Esophagus muscularis mucosa (tissue), 4 donors: Measurements from ENCODE around the gene PAX4. TPM values are rescaled to one million over a fixed set of nuclear protein-coding genes. Genes with fewer than 3 reads are reported as not detected.

ENCODE experiments used
- DNase-seq: peaks from one replicate; pipeline ENCODE4 v3.0.0-alpha.2; 2017; ENCODE audit errors: extremely low spot score
- H3K27ac ChIP-seq, 4 donors: fragments of 200-600 bp; sonication (generic); replicated peaks in 1 of 4; 1 replicate in 3 of 4; 2 replicates in 1 of 4; pipeline ENCODE4 v1.5.1; 2016 to 2019; ENCODE audit warnings: mild to moderate bottlenecking in 1 of 4
- H3K27me3 ChIP-seq, 4 donors: fragments of 200-600 bp; sonication (generic); one replicate each; pipeline versions ENCODE4 v1.5.1 to v1.6.0; 2016 to 2019
- H3K36me3 ChIP-seq, 4 donors: fragments of 200-600 bp; sonication (generic); one replicate each; pipeline ENCODE4 v1.5.1; 2016 to 2019
- H3K4me1 ChIP-seq, 4 donors: fragments of 200-600 bp; sonication (generic); one replicate each; pipeline ENCODE4 v1.5.1; 2016 to 2019
- H3K4me3 ChIP-seq, 4 donors: fragments of 200-600 bp; sonication (generic); 1 replicate in 2 of 4; 2 replicates in 2 of 4; pipeline ENCODE4 v1.5.1; 2016 to 2019; ENCODE audit warnings: mild to moderate bottlenecking in 4 of 4, moderate library complexity in 1 of 4
- H3K9me3 ChIP-seq, 4 donors: fragments of 200-600 bp; sonication (generic); 1 replicate in 3 of 4; 2 replicates in 1 of 4; pipeline ENCODE4 v1.5.1; 2016 to 2019
- EP300 ChIP-seq: sonication (generic); formaldehyde crosslinking; IDR thresholded peaks from one replicate; pipeline ENCODE4 v1.6.1; 2017; ENCODE audit warnings: antibody characterized with exemption
- POLR2A ChIP-seq: fragments of 450-650 bp; IDR thresholded peaks from one replicate; pipeline ENCODE4 v1.6.1; 2017; ENCODE audit warnings: antibody characterized with exemption, moderate library complexity, mild to moderate bottlenecking, low read depth
- POLR2AphosphoS5 ChIP-seq, 2 donors: sonication (generic); formaldehyde crosslinking; IDR thresholded peaks; one replicate each; pipeline ENCODE4 v1.6.1; 2017; ENCODE audit warnings: antibody characterized with exemption in 2 of 2
- WGBS: methylation state at CpG from one replicate; pipeline ENCODE4 v1.1.5; 2018; 5-methylcytosine and 5-hydroxymethylcytosine counted together
- intact Hi-C: fragments of 100-400 bp; cut with DNase I; formaldehyde crosslinking; loops from one replicate; pipeline ENCODE4 v1.15.1; 2023
- total RNA-seq, 4 donors: library from RNA; depleted of rRNA; stranded (reverse); fragments of >200 nt; gene quantifications; one replicate each; pipeline versions ENCODE4 v1.1.0 to v1.2.1, GENCODE V29; 2016
- TF ChIP-seq, protein P1 (sequence below), 3 experiments: fragments of 200-600 bp in 2 of 3; fragments of 450-650 bp in 1 of 3; sonication (generic) in 2 of 3; IDR thresholded peaks; one replicate each; pipeline ENCODE4 v1.5.1; 2017 to 2019; ENCODE audit warnings: antibody characterized with exemption in 3 of 3, mild to moderate bottlenecking in 2 of 3, moderate library complexity in 1 of 3

Gene PAX4
- total RNA-seq, 4 donors from 2014 or later: not detected

DNA sequence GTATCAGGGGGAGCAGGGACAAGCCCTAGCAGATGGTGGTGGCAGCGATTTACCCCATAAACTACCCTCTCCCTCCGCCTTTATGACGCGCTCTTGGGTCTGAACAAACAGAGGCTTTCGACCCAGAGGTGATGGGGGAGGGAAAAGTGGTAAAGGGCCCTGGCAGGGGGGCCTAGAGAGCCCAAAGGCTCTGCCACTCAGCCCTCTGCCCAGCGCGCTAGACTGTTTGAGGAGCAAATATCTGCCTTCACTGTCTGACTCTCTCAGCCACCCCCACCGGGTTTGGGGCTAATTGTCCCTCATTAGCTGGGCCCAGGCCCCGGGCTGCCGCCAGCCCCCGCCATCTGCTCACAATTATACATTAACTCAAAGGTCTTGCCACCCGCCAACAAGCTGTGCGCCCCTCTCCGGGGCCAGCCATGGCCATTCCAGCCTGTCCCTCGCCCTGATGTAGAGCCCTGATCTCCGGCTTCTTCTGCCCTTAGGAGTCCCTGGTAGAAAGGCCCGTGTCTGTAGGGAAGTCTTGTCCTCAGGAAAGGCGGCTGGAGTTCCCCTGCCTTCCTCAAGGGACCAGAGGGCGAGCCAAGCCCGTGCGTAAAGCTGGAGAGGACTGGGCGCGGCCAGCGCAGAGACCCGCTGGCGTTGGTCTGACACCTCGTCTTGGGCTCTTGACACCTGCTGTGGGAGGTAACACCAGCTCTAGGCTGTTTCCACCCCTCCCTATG is 1.9 kb upstream of the PAX4 start:
- no peaks in the 10 kb centered on the region for H3K36me3 ChIP-seq
- no peak overlapping the region for H3K4me3 ChIP-seq
- TF ChIP-seq POLR2AphosphoS5 (IDR thresholded peaks at IDR 0.05) (no peak), POLR2A (no peak), EP300 (no peak)
- TF ChIP-seq, protein P1, sequence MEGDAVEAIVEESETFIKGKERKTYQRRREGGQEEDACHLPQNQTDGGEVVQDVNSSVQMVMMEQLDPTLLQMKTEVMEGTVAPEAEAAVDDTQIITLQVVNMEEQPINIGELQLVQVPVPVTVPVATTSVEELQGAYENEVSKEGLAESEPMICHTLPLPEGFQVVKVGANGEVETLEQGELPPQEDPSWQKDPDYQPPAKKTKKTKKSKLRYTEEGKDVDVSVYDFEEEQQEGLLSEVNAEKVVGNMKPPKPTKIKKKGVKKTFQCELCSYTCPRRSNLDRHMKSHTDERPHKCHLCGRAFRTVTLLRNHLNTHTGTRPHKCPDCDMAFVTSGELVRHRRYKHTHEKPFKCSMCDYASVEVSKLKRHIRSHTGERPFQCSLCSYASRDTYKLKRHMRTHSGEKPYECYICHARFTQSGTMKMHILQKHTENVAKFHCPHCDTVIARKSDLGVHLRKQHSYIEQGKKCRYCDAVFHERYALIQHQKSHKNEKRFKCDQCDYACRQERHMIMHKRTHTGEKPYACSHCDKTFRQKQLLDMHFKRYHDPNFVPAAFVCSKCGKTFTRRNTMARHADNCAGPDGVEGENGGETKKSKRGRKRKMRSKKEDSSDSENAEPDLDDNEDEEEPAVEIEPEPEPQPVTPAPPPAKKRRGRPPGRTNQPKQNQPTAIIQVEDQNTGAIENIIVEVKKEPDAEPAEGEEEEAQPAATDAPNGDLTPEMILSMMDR (IDR thresholded peaks at IDR 0.05): no peak
- H3K27ac ChIP-seq: no peak overlapping the region
- DNase-seq: no peak
- H3K9me3 ChIP-seq: no peaks in the 10 kb centered on the region
- peaks cover 0 to 60% (median 2%) of the 10 kb centered on the region in 4 donors for H3K27me3 ChIP-seq
- intact Hi-C loops: no loop called here
- WGBS: 10% methylated on average over 20 of the region's 27 CpGs
- no peaks in the 10 kb centered on the region for H3K4me1 ChIP-seq

DNA sequence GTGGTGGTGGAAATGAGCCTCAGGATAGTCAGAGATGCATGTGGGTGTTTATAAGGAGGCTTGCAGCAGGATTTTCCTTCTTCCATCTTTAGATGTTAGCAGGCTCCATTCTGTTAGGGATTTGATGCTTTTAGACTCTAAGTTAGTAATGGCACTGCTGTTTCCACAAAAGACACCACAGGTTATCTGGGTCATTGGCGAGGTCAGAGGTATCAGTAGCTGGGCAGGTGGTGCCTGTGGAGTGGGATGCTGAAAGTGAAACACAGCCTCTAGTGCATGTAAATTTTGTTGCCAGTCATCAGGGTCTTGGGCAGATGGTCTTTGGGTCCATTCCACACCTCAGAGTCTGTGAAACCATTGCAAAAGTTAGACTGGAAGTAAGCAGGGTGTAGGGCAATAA is 833 bp upstream of the PAX4 start:
- Histone ChIP-seq H3K9me3 (no peaks in the 10 kb centered on the region), H3K36me3 (no peaks in the 10 kb centered on the region), H3K4me1 (no peaks in the 10 kb centered on the region), H3K27me3 (peaks cover 0 to 69% (median 2%) of the 10 kb centered on the region in 4 donors), H3K27ac (no peak overlapping the region), H3K4me3 (no peak overlapping the region)
- no peak for DNase-seq
- WGBS: 63% methylated on average over 1 of the region's 1 CpG
- TF ChIP-seq POLR2A (no peak), EP300 (no peak), POLR2AphosphoS5 (IDR thresholded peaks at IDR 0.05) (no peak)
- TF ChIP-seq, protein P1 (IDR thresholded peaks at IDR 0.05): no peak
- intact Hi-C loops: no loop called here

DNA sequence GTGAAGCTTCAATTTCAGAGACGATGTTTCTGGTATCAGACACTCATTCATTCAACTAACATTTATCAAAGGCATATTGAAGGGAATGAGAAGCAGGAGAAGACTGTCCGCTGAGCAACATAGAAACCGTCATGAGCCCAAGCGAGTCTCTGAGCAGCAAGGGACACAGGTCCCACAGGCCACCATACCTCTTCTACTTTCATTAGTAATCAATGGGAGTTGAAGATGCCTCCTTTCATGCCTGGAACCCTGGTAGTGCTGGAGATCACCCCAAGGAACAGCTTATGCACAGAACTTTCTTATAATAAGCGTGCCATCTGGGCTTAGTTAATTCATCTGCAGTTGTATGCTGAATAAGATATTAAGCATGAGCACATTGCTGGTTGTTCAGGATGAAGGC is 1.2 kb downstream of the PAX4 start:
- TF ChIP-seq, protein P1 (IDR thresholded peaks at IDR 0.05): no peak
- TF ChIP-seq POLR2AphosphoS5 (IDR thresholded peaks at IDR 0.05): no peak
- TF ChIP-seq EP300: no peak
- no peak for TF ChIP-seq POLR2A
- 93% methylated on average over 5 of the region's 5 CpGs for WGBS
- intact Hi-C loops: no loop called here
- Histone ChIP-seq H3K4me1 (no peaks in the 10 kb centered on the region), H3K27ac (no peak overlapping the region), H3K27me3 (peaks cover 0 to 79% (median 2%) of the 10 kb centered on the region in 4 donors), H3K9me3 (no peaks in the 10 kb centered on the region), H3K36me3 (no peaks in the 10 kb centered on the region), H3K4me3 (no peak overlapping the region)
- DNase-seq: no peak

DNA sequence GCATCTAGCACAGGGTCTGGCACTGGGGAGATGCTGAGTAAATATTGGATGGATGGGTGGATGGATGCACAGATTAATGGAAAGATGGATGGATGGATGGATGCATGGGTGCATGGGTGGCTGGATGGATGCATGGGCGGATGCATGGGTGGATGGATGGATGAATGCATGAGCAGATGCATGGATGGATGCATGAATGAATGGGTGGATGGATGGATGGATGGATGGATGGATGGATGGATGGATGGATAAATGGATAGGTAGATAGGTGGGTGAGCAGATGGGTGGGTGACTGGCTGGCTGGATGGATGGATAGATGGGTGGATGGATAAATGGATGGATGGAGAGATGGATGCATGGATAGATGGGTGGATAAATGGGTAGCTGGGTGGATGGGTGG is 5.7 kb downstream of the PAX4 start:
- WGBS: 95% methylated on average over 1 of the region's 1 CpG
- Histone ChIP-seq H3K27me3 (peaks cover 0 to 46% (median 0%) of the 10 kb centered on the region in 4 donors), H3K4me1 (no peaks in the 10 kb centered on the region)

More for the DNA sequence above, 5.7 kb downstream of the PAX4 start:
- no peak overlapping the region for H3K27ac ChIP-seq
- DNase-seq: no peak
- no peaks in the 10 kb centered on the region for H3K36me3 ChIP-seq
- H3K4me3 ChIP-seq: no peak overlapping the region
- intact Hi-C loops: no loop called here
- peaks cover 0 to 8% (median 0%) of the 10 kb centered on the region in 4 donors for H3K9me3 ChIP-seq
- TF ChIP-seq POLR2A: no peak
- TF ChIP-seq POLR2AphosphoS5 (IDR thresholded peaks at IDR 0.05): no peak
- no peak for TF ChIP-seq EP300
- TF ChIP-seq, protein P1 (IDR thresholded peaks at IDR 0.05): no peak
